Panc1 (cell line): ENCODE data around the gene SLC9A9.

Experiments used
- CTCF ChIP-seq: fragments of 450-650 bp; IDR thresholded peaks from 2 replicates; pipeline ENCODE4 v1.5.1; 2017; ENCODE audit warnings: mild to moderate bottlenecking
- SIN3A ChIP-seq: IDR thresholded peaks from 2 replicates; pipeline ENCODE4 v1.6.1; 2012; ENCODE audit warnings: low read depth, mild to moderate bottlenecking, low read length, moderate library complexity, borderline replicate concordance; ENCODE audit not compliant: insufficient read depth

GRCh38 chr3:143793971-143794370 lies 54.3 kb downstream of the SLC9A9 start:
- no peak for TF ChIP-seq CTCF
- no peak for TF ChIP-seq SIN3A
